HEK293 (cell line): ENCODE measurements around the gene FKBP5.
A peak's percentile ranks its signal among the peaks of the same experiment; 100 is the strongest.
"Not testable (repeated sequence)": the region's sequence is repeated elsewhere in the genome, so short reads cannot be mapped to it uniquely, and the experiment has no call there.

Experiments
- CTCF ChIA-PET: fragments of 350-600 bp; formaldehyde crosslinking; extraction: SDS; loops from one replicate; lab custom pipeline; 2021; ENCODE audit warnings: antibody characterized with exemption; lab: Yijun Ruan, JAX
- POLR2A ChIA-PET: fragments of 300-600 bp; formaldehyde crosslinking; extraction: SDS; loops from one replicate; lab custom pipeline; 2020; ENCODE audit warnings: antibody characterized with exemption, inconsistent platforms; lab: Yijun Ruan, JAX
- H3K27ac ChIP-seq: fragments of 200-500 bp; sonication (Bioruptor generic); 2 replicates; pipeline ENCODE4 v1.5.1; 2014; ENCODE audit warnings: low read depth, low read length, control low read depth, inconsistent platforms; ENCODE audit errors: extremely low read depth
- H3K36me3 ChIP-seq, 2 experiments: fragments of 200-500 bp in 1 of 2; sonication (Bioruptor generic) in 1 of 2; 1 replicate in 1 of 2; 2 replicates in 1 of 2; pipeline ENCODE4 v1.5.1; 2014 to 2017; ENCODE audit warnings: inconsistent platforms in 2 of 2, low read length in 2 of 2; ENCODE audit not compliant: control insufficient read depth in 2 of 2, insufficient read depth in 1 of 2
- H3K4me1 ChIP-seq: fragments of 200-500 bp; sonication (Bioruptor generic); 2 replicates; pipeline ENCODE4 v1.5.1; 2014; ENCODE audit warnings: mild to moderate bottlenecking, low read length, inconsistent platforms; ENCODE audit not compliant: control insufficient read depth, insufficient read depth
- H3K4me3 ChIP-seq: 2 replicates; pipeline ENCODE4 v1.5.1; 2011; ENCODE audit warnings: low read depth, mild to moderate bottlenecking, control low read depth, low read length, moderate library complexity
- H3K9me3 ChIP-seq: fragments of 200-500 bp; sonication (Bioruptor generic); 2 replicates; pipeline ENCODE4 v1.5.1; 2014; ENCODE audit warnings: low read depth, low read length, inconsistent platforms; ENCODE audit not compliant: control insufficient read depth, insufficient read depth
- ATF2 ChIP-seq: fragments of 450-650 bp; formaldehyde crosslinking; IDR thresholded peaks from 2 replicates; pipeline ENCODE4 v1.5.1; 2016; ENCODE audit warnings: missing biosample characterization, missing genetic modification characterization, low read depth
- CTCF ChIP-seq: fragments of 450-650 bp; formaldehyde crosslinking; IDR thresholded peaks from 2 replicates; pipeline ENCODE4 v1.5.1; 2016; ENCODE audit warnings: missing biosample characterization, missing genetic modification characterization
- KLF1 ChIP-seq: fragments of 450-650 bp; formaldehyde crosslinking; IDR thresholded peaks from 2 replicates; pipeline ENCODE4 v1.5.1; 2016; ENCODE audit warnings: missing biosample characterization, missing genetic modification characterization
- KLF10 ChIP-seq: fragments of 450-650 bp; IDR thresholded peaks from 2 replicates; pipeline ENCODE4 v1.5.1; 2018; ENCODE audit warnings: missing biosample characterization, mild to moderate bottlenecking, missing genetic modification characterization
- KLF9 ChIP-seq: fragments of 450-650 bp; formaldehyde crosslinking; IDR thresholded peaks from 2 replicates; pipeline ENCODE4 v1.5.1; 2016; ENCODE audit warnings: missing biosample characterization, missing genetic modification characterization, low read depth
- OSR2 ChIP-seq: fragments of 450-650 bp; formaldehyde crosslinking; IDR thresholded peaks from 2 replicates; pipeline ENCODE4 v1.5.1; 2016; ENCODE audit warnings: missing biosample characterization, missing genetic modification characterization
- PBX3 ChIP-seq: sonication (generic); formaldehyde crosslinking; IDR thresholded peaks from 2 replicates; pipeline ENCODE4 v1.8.1; 2022; ENCODE audit warnings: mild to moderate bottlenecking, moderate library complexity, missing genetic modification reagents
- SP7 ChIP-seq: fragments of 450-650 bp; formaldehyde crosslinking; IDR thresholded peaks from 2 replicates; pipeline ENCODE4 v1.5.1; 2016; ENCODE audit warnings: missing biosample characterization, missing genetic modification characterization
- ZBTB8A ChIP-seq: fragments of 450-650 bp; formaldehyde crosslinking; IDR thresholded peaks from 2 replicates; pipeline ENCODE4 v1.5.1; 2016; ENCODE audit warnings: missing biosample characterization, missing genetic modification characterization
- ZNF274 ChIP-seq, 2 experiments: fragments of 200-500 bp in 1 of 2; fragments of 450-650 bp in 1 of 2; sonication (Bioruptor generic) in 1 of 2; formaldehyde crosslinking in 1 of 2; IDR thresholded peaks; 2 replicates each; pipeline versions ENCODE4 v1.5.1 to v1.6.1; 2014 to 2016; ENCODE audit warnings: borderline replicate concordance in 1 of 2, inconsistent platforms in 1 of 2, low read length in 1 of 2, missing biosample characterization in 1 of 2, missing genetic modification characterization in 1 of 2
- ZNF629 ChIP-seq: fragments of 450-650 bp; formaldehyde crosslinking; IDR thresholded peaks from 2 replicates; pipeline ENCODE4 v1.5.1; 2017; ENCODE audit warnings: missing biosample characterization, missing genetic modification characterization
- ZNF660 ChIP-seq: fragments of 450-650 bp; IDR thresholded peaks from 2 replicates; pipeline ENCODE4 v1.5.1; 2018; ENCODE audit warnings: missing biosample characterization, mild to moderate bottlenecking, missing genetic modification characterization
- TF ChIP-seq, protein P1 (sequence below): fragments of 450-650 bp; formaldehyde crosslinking; IDR thresholded peaks from 2 replicates; pipeline ENCODE4 v1.5.1; 2016; ENCODE audit warnings: missing biosample characterization, missing genetic modification characterization

The FKBP5 gene

GRCh38 chr6:35736253-35736894 lies 47.7 kb upstream of the FKBP5 start (continued):
- peak; percentile 74 for TF ChIP-seq CTCF (tag by site-specific recombination)
- peak; percentile 12; the same call in 1 of the 2 replicates for TF ChIP-seq KLF1 (tag by site-specific recombination)
- no peak for TF ChIP-seq PBX3 (CRISPR knock-in tag)
- 0 out of 2 replicates have a peak, but pooled peaks have one; percentile 29 for TF ChIP-seq KLF10
- peak; percentile 47; the same call in 1 of the 2 replicates for TF ChIP-seq ZNF660 (tag by site-specific recombination)
- no peak for TF ChIP-seq OSR2 (tag by site-specific recombination)
- TF ChIP-seq SP7: 0 out of 2 replicates have a peak, but pooled peaks have one; percentile 24
- TF ChIP-seq ZBTB8A: peak; percentile 46
- TF ChIP-seq, protein P1, sequence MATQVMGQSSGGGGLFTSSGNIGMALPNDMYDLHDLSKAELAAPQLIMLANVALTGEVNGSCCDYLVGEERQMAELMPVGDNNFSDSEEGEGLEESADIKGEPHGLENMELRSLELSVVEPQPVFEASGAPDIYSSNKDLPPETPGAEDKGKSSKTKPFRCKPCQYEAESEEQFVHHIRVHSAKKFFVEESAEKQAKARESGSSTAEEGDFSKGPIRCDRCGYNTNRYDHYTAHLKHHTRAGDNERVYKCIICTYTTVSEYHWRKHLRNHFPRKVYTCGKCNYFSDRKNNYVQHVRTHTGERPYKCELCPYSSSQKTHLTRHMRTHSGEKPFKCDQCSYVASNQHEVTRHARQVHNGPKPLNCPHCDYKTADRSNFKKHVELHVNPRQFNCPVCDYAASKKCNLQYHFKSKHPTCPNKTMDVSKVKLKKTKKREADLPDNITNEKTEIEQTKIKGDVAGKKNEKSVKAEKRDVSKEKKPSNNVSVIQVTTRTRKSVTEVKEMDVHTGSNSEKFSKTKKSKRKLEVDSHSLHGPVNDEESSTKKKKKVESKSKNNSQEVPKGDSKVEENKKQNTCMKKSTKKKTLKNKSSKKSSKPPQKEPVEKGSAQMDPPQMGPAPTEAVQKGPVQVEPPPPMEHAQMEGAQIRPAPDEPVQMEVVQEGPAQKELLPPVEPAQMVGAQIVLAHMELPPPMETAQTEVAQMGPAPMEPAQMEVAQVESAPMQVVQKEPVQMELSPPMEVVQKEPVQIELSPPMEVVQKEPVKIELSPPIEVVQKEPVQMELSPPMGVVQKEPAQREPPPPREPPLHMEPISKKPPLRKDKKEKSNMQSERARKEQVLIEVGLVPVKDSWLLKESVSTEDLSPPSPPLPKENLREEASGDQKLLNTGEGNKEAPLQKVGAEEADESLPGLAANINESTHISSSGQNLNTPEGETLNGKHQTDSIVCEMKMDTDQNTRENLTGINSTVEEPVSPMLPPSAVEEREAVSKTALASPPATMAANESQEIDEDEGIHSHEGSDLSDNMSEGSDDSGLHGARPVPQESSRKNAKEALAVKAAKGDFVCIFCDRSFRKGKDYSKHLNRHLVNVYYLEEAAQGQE (tag by site-specific recombination): no peak
- TF ChIP-seq, all 188 proteins: peak for 9

GRCh38 chr6:35735452-35735851 lies 46.7 kb upstream of the FKBP5 start:
- Histone ChIP-seq H3K4me1 (peaks cover 8% of the 10 kb centered on the region), H3K9me3 (no peaks in the 10 kb centered on the region)
- CTCF ChIA-PET: interaction anchor here (0.6 to 6.6 kb wide), 31 partner anchors 9 to 421 kb away, joined by 3 to 258 read pairs (median 11); partner anchors contain the start of gene TEAD3
- TF ChIP-seq ZNF274 (IDR thresholded peaks at IDR 0.05; ENCODE audit: low read length) (no peak), ZNF274 (tag by site-specific recombination; IDR thresholded peaks at IDR 0.05; ENCODE audit: borderline replicate concordance) (no peak), KLF9 (peak; percentile 53; the same call in 1 of the 2 replicates)
- TF ChIP-seq, all 188 proteins: peak for 1
- no peak overlapping the region for H3K27ac ChIP-seq
- H3K4me3 ChIP-seq: no peak overlapping the region
- POLR2A ChIA-PET: interaction anchor here (0.9 kb wide), 1 partner anchor 153 kb away, joined by 3 read pairs; no protein-coding TSS in a partner anchor
- no peaks in the 10 kb centered on the region for H3K36me3 ChIP-seq

DNA sequence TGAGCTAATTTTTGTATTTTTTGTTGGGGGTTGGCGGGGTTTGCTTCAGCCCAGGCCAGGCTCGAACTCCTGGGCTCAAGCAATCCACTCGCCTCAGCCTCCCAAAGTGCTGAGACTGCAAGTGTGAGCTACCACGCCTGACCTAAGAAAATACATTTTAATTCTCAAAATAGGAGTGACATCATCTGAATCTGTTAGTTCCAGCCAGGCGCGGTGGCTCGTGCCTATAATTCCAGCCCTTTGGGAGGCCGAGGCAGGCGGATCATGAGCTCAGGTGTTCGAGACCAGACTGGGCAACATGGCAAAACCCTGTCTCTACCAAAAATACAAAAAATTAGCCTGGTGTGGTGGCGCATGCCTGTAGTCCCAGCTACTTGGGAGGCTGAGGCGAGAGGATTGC lies 45.6 kb upstream of the FKBP5 start:
- POLR2A ChIA-PET: interaction anchor here (1.7 kb wide), 1 partner anchor 143 kb away, joined by 3 read pairs; no protein-coding TSS in a partner anchor
- H3K4me3 ChIP-seq, H3K4me1 ChIP-seq, H3K27ac ChIP-seq, H3K9me3 ChIP-seq: not testable (repeated sequence)
- 0 out of 2 replicates have a peak, but pooled peaks have one; percentile 24 for TF ChIP-seq ZNF629 (tag by site-specific recombination)
- 0 out of 2 replicates have a peak, but pooled peaks have one; percentile 40 for TF ChIP-seq ZBTB8A
- peak; percentile 77 for TF ChIP-seq ATF2 (tag by site-specific recombination)
- TF ChIP-seq, all 188 proteins: peak for 3; not testable (repeated sequence) for 185
- CTCF ChIA-PET: interaction anchor here (0.6 to 4.2 kb wide), 10 partner anchors 23 to 361 kb away, joined by 3 to 39 read pairs (median 4); no protein-coding TSS in a partner anchor
- H3K36me3 ChIP-seq: not testable (repeated sequence)
